GM19023 (cell line): Measurements from ENCODE around the gene FOXP1.

Experiments
- ATAC-seq: cut with Tn5 transposase; IDR thresholded peaks from one replicate; pipeline ENCODE4 v1.9.1; 2021; ENCODE audit warnings: mild to moderate bottlenecking, moderate library complexity; ENCODE audit not compliant: unreplicated experiment

Gene FOXP1

DNA sequence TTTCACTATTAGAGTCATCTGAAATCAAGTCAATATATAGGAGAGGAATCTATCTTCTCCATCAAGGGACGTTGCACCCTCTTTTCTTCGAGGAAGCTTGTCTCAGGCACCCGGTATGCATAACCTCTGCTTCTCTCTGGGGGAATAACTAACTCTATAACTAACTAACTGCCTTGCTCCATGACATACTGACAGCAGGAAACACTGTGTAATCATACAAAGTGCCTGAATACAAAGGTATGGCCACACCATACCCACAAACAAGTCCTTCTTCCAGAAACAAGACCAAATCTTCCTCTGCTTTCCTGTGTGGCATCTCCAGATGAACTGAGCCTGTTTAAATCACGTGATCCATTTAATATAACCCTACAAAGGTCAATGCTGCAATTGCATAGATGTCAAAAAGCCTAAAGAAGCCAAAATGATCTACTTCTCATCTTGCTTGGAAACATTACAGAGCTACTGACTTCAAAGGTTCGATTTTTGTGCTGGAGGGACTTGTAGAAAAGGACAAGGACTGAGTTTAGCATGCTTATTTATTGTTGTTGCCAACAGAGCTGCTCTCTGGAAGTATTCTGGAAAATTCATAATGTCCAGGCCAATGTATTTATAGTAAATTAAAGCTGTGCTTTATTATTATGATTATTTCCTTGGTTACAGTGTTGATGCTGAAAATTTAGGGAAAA, 380.5 kb downstream of the FOXP1 start:
- no peak for ATAC-seq

DNA sequence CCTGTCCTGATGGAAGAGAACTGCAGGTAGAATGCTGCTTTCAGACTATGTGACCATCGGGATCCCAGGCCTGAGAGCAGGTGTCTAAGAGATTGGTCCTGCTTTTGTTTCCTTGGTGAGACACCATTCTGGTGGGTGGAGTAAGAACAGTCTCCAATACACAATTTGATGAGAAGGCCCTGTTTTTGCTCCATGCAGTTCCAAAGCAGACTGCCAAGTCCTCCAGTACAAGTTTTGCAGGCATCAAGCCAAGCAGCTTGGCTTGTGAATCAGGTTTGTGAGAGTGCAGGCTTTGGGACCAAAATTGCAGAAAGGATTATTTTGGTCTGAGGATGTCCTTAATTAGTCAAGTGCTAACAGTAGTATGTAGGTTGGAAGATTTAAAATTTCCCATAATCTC, 381.6 kb downstream of the FOXP1 start:
- no peak for ATAC-seq

DNA sequence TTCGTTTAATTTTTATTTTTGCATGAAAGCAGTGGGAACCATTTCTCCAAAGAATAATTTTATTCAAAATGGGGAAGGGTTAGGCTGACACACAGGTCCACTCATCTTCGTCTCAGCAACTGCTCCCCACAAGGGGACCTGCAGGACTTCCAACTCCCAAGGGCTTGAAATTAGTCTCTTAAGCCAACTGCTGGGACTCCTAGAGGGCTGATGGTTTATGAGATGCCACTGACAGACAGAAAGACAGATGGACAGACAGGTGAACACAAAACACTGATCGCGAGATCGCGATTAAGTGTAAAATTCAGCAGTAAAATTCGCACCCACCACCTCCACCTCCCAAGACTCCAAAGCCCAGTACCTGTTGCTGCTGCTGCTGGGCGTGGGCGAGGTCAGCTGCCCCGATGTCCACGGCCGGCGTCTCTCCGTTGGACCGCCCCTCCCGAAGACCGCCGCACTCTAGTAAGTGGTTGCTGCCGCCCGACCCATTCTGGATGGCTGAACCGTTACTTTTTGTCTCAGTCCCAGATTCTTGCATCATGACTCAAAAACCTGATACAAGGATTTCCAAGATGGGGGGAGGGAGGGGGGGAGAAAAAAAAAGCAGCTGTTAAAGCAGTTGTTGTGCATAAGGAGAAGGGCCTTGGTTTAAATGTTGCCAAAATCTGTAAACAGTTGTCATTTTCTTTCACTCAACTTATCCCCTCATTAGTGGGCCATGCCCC, 385.5 kb downstream of the FOXP1 start:
- ATAC-seq: no peak

DNA sequence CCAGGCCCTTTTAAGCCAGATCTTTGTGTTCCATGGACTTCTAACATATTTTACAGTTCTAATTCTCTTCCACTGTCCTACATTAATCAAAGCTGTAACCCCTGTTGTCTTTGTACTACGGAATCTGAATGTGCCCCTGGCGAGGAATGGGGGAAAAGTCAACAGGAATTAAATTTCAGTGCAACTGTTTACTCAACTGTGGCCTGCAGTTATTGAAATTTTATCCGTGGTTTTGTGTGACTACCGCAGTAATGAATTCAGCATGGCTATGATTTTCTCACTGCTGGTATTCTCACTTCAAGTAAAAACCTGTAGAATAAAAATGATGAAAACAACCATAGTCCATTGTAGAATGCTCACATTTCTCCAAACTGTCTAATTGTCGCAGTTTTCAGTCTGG, 388.0 kb downstream of the FOXP1 start:
- no peak for ATAC-seq

DNA sequence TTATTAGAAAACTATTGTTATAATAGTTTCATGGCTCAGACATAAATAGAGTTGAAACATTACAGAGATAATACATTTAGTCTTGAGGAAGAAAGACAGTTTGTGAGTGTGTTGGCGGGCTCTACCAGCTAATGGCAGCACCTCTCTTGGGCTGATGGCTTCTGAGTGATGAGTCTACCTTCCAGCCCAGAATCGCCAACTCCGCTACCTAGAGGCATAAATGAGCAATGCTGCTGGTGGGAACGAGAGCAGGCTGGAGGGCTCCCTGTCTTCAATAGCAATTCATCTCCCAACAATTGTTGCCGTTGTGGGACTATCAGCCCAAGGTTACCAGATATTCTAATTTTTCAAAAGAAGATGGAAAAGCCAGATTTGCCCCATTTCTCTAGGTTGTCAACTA, 388.7 kb downstream of the FOXP1 start:
- ATAC-seq: no peak

DNA sequence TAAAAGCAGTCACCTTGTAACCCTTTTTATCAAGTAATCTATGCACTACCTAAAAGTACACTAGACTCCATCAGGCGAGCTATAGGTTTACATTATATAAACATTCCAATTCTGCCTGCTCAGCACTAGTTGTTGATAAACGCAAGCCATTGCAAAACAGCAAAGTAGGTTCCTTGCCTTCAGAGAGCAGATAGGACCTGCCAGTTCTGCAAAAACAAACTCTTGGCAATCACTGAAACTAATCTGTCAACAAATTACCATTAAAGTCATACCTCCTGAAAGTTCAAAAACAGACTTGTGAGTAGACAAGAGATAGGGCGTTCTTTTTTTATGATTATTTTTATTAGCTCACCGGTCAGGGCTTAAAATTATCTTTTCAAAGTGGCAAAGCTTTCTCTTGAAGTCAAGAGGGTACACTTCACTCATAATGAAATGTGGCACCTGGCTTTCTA, 392.5 kb downstream of the FOXP1 start:
- no peak for ATAC-seq

DNA sequence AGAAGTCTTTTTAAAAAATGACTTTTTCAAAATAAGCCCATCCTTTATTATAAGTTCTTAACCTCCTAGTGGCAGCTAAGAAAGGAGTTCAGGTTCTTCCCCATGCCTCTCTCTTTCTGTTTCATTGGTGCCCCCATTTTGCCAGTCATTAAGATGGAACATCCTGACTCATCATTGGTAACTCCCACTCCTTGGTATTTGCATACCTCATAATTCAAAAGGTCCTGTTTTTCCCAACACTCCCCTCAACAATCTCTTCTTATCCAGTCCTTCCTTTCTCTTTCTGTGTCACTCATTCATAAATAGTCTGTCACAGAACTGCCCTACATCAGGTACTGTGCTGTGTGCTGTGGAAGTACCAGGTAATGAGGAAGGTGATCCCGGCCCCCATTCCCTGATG, 394.0 kb downstream of the FOXP1 start:
- no peak for ATAC-seq

DNA sequence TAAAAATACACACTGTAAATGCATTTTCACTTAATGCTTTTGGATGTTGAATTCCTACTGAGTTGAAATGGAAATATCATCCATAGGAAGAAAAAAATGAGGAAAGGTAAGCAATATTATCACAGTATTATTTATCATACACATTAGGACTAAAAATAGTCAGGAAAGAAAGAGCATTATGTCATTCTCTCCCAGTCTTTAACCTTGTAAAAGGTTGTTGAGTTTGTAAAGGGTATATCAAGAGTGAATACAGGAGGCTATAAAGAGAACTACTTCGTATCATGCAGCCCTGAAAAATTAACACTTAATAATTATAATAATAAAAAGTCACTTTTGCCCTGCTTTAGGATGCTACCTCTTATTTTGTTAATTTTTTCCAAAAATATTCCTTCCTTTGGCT, 395.8 kb downstream of the FOXP1 start:
- no peak for ATAC-seq

DNA sequence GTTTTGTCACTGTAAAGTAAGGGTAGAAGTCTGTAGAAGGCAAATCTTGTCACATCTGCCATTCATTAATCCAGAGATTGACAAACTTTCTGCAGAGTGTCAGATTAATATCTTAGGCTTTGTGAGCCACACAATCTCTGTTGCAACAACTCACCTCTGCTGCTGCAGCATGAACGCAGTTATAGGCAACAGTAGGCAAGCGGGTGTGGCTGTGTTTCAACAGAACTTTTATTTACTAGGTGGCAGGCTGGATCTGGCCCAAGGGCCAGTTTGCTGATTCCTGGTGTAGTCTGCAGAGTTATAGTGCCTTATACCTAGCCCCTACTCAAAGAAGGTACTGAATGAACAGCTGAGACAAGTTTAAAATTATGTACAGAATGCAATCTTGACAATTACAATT, 396.7 kb downstream of the FOXP1 start:
- no peak for ATAC-seq

DNA sequence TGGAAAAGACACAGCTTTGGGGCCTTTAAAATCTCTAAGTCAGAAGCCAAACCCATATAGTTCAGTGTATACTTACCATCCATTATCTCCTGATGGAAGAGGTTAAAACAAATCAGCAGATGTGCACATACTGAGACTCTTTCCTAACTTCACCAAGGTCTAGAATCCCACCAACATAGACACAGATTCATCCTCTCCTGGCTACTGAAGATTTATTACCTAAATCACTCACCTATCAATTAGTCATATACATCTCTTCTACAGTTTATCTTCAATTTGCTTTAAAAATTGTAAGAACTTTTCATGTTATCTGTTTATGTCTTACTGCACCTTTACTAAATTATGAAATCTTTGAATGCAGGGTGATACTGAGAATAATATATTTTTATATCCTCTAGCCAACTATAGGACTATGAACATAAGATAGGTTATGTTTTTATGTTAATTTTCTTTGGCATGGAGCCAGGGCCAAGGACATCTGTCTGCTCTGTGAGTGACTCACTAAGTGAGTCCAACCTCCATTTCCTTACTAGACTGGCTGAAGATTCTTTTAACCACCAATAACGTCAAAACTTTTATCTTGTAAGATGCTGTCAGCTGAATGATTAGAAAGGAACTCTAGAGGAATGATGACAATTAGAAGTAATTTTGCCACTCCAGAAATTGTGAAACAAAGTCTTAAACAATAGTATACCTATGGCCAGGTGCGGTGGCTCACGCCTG, 397.6 kb downstream of the FOXP1 start:
- no peak for ATAC-seq

DNA sequence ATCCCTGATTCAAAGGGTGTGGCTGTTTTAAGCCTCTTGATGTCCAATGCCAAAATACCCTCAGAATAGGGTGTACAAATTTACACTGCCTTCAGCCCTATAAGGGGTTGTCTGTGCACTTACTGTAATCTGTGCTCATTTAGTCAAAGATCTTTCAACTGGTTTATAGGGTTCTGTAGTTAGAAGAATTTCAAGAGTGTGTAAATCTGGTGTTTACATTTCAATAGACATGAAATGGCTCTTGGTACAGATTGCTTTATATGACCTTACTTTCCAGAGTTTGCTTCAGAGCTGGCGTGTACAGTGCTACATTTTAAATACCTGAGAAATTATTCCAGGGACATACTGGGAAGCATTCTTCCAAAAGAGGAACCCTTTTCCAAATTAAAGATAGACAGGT, 399.3 kb downstream of the FOXP1 start:
- ATAC-seq: no peak

DNA sequence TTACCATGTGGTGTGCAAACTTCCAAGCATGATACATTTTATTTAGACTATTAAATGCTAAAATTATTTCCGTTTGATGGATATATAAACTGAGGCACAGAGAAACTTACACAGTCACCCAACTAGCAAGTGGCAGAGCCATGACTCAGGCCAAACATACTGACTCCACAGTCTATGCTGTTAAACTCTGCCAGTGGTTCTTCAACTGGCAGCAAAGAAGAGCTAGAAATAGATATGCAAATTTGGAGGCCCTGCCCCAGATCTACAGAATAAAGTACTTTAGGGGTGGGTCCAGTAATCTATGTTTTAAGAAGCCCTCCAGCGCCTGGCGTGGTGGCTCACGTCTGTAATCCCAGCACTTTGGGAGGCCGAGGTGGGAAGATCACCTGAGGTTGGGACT, 400.0 kb downstream of the FOXP1 start:
- ATAC-seq: no peak

DNA sequence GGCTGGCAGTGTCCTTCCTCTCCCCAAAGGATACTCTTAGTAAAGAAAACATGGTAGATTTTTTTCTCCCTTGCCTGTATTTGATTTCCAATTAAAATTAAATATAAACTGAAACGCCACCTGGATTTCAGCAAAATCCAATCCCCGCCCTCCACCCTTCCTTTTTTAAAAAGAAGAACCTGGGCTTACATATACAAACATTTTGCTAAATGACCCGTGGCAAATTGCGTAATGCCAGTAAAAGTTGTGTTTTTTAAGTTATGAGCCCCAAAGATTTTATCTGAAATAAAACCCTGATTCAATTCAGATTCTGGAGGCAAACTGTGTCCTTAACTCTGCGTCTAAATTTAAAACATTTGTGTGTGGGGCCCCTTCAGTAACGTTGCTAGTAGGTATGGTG, 403.0 kb downstream of the FOXP1 start:
- no peak for ATAC-seq

DNA sequence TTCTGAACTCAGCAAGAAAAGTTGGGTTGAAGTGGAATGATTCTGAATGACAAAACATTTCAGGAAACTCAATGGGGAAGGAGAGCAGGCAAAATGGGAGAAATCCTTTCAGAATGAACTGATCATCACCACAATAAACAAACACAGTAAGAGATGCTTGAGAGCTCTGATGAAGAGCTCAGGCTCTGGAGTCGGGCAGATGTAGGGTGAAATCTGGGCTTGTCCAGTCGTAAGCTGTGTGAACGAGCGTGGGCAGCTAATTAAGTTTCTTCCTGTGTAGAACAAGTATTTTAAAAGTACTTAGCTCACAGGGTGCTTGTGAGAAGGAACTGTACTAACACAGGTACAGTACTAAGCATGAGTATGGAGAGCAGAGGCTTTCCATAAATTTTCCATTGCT, 406.2 kb downstream of the FOXP1 start:
- ATAC-seq: no peak

DNA sequence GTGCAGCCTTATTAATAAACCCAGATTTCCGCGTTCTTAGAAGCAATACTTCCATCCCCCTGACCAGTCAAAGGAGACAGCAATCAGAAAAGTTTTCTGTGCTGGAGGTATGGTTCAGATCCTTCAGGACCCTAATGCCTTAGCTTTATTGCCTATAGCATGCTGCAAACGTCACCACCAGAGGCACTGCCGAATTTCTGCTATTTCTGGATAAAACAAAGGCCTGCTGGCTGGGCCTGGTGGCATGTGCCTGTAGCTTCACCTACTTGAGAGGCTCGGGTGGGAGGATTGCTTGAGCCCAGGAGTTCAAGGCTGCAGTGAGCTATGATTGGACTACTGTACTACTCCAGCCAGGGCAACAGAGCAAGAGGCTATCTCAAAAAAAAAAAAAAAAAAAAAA, 407.2 kb downstream of the FOXP1 start:
- ATAC-seq: no peak

DNA sequence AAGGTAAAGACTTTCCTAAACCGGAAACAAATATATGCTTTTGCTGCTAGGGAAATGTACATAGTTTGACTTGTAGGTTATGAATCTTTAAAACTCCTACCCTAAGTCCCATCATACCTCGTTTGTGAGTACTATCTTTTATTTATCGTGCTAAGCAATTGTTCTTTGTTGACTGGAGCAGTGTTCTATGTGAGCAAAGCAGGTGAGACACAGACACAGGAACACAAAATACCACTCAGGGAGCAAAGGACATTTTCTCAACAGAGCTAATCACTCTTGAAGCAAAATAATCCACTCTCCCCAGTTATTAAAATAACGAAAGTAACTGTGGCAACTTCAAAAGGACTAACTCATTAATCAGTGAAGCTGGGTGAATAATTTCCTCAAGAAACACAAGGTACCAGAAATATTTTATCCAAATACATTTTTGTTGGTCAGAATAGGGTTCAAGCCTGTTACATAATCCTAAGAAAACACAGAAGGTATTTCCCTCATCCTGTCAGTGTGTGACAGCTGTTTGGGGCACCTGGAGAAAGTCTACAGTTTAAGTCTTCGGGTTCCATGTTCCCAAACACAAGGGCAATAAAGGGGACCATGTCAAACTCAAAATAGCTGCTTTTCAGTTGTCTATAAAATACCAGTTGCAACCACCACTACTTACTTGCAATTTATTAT, 407.7 kb downstream of the FOXP1 start:
- ATAC-seq: no peak

DNA sequence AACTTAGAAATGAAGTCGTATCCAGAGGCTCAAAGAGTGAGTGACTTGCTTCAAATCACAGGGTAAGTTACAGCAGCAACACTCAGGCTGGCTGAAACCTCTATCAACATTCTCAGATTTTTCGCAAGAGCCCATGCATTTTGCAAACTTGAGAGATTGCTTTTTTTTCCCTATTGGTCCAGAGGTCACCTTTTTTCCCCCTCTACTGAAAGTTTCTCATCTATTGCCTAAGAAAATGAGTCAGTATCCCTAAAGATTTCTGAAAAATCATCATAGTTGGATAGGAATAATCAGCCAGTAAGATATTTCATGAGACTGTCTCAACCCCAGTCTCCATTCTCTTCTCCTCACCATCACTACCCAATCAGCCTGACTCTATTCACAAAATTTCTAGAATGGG, 410.6 kb downstream of the FOXP1 start:
- ATAC-seq: no peak

DNA sequence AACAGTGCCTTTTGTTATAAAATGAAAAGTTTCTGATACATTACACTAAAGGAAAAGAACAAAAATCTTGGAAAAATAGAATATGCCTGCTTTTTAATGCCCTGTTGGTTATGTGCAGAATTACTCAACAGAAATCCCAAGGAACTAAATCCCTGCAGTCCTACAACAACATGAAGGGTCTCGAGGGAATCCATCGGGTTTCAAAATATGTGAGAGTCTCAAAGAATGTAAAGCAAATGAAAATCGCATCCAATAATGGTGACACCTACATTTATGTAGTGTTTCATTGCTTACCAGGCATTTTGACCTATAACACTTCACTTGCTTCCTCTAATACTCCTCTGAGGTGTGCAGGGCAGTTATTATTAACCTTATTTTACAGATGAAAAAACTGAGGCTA, 411.3 kb downstream of the FOXP1 start:
- no peak for ATAC-seq

DNA sequence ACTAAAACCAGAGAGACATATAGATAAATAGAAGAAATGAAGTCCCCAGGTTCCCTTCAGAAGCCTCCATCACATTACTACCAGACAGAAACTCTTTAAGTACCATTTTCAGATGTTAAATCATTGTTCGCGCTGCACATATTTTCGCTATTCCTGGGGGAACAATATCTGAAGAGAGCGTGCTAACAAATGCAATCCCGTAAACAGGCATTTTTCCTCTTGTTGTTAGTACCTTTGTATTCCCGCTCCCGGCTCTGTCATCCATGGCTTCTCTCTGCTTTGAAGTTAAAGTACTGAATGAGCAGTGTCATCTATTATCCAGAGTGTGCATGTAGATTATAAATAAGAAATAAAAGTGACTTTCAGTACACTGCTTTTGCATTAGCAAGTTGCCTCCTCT, 412.3 kb downstream of the FOXP1 start:
- no peak for ATAC-seq

DNA sequence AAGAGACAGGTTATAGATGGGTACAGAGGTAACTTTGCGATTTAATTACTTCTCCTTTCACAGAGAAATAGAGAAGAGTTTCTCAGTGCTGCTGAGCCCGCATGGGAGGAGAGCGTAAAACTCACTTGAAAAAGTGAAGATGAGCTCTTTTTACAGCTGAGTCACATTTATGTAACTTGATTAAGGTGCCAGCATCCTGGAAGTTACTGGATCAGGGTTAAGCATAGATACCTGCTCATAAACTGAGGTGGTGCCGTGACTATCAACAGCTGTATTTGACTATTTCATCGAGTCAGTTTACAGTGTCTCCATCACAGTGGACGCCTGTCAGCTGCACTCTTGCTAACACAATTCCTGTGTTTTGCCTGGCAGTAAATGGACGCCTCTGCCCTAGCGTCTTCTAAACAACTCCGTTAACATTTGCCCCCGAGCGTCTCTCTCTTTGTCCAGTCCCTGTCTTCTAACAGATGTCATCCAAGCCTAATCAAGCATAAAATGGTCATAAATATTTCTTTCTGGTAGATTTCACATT, 414.6 kb downstream of the FOXP1 start:
- no peak for ATAC-seq

DNA sequence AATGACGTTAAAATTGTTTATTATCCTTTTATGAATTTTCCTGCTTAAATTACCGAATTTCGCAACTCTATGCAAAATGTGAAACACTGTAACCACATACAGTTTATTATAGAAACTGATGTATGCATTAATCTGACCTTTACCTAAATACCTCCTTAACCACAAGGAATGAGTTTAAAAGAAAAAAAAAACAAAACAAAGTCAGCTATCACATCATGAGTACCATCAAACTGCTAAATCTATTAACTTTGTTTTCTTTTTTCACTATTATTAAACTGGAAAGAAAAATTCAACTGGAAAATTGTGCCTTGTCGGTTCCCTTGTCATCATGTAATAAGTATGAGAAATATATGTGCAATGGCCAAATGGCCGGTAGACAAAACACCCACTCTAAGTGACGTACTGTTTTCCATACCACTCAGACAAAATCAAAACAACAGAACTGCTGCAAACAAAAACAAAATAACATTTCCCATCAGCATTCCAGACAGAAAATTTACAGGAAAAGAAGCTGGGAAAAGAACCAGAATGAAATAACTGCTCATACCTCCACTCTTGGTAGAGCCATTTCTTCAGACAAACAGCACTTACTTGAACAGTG, 415.3 kb downstream of the FOXP1 start:
- ATAC-seq: no peak
